HG02840 (cell line): ENCODE data around the gene RIF1.
A peak's percentile ranks its signal among the peaks of the same experiment; 100 is the strongest.
"Not testable (repeated sequence)": the region's sequence is repeated elsewhere in the genome, so short reads cannot be mapped to it uniquely, and the experiment has no call there.

Experiments
- ATAC-seq: cut with Tn5 transposase; IDR thresholded peaks from one replicate; pipeline ENCODE4 v1.9.1; 2021; ENCODE audit warnings: mild to moderate bottlenecking, moderate library complexity, moderate number of reproducible peaks; ENCODE audit not compliant: unreplicated experiment, low FRiP score

RIF1 gene

GRCh38 chr2:151408788-151409600 lies 708 bp upstream of the RIF1 start:
- ATAC-seq, result no peak

- ATAC-seq, result peak; percentile 44
Observed at GRCh38 chr2:151410485-151410834, 758 bp downstream of the RIF1 start.

DNA sequence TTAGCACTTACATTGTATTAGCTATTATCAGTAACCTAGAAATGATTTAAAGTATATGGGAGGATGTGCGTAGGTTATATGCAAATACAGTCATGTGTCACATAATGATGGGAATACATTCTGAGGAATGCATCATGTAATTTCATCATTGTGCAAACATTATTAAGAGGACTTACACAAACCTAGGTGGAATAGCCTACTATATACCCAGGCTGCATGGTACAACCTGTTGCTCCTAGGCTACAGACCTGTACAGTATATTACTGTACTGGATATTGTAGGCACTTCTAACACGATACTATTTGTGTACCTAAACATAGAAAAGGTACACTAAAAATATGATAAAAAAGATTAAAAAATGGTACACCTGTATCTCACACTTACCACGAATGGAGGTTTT lies 7.9 kb downstream of the RIF1 start:
- ATAC-seq, result no peak

- ATAC-seq, result not testable (repeated sequence)
Observed at GRCh38 chr2:151421681-151422080, 12.0 kb downstream of the RIF1 start.

DNA sequence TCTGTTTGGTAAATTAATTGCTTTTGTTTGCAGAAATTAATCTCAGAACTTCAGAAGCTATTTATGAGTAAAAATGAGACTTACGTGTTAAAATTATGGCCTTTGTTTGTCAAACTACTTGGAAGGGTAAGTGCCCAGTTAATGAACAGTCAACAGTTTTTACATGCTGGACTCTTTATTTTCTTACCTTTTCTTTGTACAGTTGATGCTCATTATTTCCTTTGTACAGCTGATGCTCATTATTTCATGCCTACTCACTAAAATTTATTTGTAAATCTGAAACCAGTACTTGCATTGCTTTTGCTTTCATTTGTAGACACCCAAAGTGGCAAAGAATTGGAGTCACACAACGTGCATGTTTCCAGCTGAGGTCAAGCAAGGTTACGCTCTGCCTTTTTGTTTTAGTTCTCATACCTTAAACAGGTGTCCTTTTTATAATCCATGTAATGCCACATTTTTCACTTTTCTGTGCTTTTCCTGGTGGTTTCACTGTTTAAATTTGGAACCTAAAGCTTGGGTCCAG lies 13.3 kb downstream of the RIF1 start:
- no peak for ATAC-seq

- ATAC-seq, result no peak
Observed at GRCh38 chr2:151423760-151424159, 14.1 kb downstream of the RIF1 start.

GRCh38 chr2:151437630-151438029 lies 27.9 kb downstream of the RIF1 start:
- no peak for ATAC-seq

- no peak for ATAC-seq
Observed at GRCh38 chr2:151438506-151438905, 28.8 kb downstream of the RIF1 start.

DNA sequence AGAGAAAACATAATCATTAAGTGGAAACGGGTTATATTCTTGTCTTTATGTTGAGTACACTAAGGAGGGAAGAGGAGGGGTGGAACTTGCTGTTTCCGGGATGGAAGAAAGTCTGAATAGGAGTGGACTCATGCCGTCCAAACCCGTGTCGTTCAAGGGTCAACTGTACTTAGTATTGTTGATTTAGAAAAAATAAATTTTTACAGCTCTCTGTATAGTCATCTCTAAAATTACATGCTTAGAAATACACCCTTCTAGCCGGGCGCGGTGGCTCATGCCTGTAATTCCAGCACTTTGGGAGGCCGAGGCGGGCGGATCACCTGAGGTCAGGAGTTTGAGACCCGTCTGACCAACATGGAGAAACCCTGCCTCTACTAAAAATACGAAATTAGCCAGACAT lies 29.4 kb downstream of the RIF1 start:
- ATAC-seq, result no peak

DNA sequence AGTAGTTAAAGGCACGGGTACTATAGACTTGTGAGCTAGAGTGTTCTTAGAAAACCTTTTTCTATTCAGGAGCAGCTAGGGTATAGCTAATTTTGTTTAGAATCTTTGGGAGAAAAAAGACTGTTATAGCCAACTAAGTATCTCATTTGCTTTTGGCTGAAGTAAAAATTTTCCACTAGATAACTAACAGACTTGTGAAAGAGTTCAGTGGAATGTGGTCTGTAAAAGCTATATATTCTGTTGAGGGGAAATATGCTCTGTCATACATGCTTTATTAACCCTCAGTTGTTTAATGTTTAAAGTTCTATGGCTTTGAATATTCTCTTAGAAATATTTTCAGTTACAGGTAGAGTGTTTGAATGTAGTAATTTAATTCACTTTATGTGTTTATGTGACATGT lies 49.7 kb downstream of the RIF1 start:
- ATAC-seq, result no peak

- no peak for ATAC-seq
Observed at GRCh38 chr2:151465771-151466170, 56.1 kb downstream of the RIF1 start.

DNA sequence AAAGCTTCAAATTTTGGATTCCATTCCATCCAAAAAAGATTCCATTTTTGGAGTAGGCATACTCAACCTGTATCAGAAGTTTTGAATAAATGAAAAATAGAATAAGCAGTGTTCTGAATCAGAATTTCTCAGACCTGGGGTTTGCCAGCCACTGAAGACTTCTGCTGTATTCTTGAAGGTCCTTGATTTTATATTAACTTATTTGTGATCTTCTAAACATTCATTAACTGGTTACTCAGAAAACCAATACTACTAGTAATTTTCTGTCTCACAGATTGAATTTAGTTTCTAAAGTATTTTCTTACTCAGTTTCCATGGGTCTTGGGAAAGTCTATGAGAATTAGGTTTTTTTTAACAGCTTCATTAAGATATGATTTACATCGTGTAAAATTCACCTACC lies 60.9 kb downstream of the RIF1 start:
- no peak for ATAC-seq

DNA sequence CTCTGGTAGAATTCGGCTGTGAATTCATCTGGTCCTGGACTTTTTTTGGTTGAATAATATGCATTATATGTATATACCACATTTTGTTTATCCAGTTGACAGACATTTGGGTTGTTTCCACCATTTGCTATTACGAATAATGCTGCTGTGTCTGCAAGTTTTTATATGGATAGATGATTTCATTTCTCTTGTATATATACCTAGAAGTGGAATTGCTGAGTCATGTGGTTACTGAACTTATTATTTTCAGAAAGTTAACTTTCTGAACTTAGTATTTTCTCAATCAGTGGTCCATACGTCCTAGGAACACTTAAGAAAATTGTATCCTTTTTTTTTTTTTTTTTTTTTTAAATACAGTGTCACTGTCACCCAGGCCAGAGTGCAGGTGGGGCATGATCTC lies 63.3 kb downstream of the RIF1 start:
- no peak for ATAC-seq

GRCh38 chr2:151475071-151475470 lies 65.4 kb downstream of the RIF1 start:
- ATAC-seq, result no peak

DNA sequence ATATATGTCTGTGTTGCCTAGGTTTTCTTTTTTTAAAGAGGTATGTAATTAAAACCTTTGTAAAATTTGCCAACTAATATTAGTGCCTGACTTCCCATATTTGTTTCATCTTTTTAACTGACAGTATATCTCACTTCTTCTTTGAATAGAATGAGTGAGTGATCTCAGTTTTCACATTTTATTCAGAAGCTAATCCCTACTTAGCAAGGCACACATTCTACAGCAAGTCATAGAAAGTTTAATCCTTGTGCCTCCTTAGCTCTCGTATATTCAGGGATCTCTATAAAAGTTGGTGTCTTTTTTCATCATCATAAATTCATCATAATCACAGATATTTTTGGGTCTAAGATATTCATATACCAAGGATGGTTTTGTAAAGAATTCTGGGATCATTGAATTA lies 66.6 kb downstream of the RIF1 start:
- no peak for ATAC-seq

GRCh38 chr2:151478011-151478410 lies 68.3 kb downstream of the RIF1 start:
- no peak for ATAC-seq

GRCh38 chr2:151481744-151482143 lies 72.0 kb downstream of the RIF1 start:
- no peak for ATAC-seq

- no peak for ATAC-seq
Observed at GRCh38 chr2:151482171-151482725, 72.5 kb downstream of the RIF1 start.

- no peak for ATAC-seq
Observed at GRCh38 chr2:151483546-151483945, 73.8 kb downstream of the RIF1 start.

DNA sequence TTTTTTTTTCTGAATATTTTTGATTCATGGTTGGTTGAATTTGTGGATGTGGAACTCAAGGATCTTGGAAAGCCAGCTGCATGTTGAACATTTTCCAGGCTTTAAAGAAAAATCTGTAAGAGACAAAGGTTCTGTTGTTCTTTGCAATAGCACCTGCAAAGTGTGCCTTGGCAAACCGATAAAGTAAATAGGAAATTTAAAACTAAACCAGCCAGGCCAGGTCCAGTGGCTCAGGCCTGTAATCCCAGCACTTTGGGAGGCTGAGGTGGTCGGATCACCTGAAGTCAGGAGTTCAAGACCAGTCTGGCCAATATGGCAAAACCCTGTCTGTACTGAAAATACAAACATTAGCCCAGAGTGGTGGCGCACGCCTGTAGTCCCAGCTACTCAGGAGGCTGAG lies 74.4 kb downstream of the RIF1 start:
- no peak for ATAC-seq

DNA sequence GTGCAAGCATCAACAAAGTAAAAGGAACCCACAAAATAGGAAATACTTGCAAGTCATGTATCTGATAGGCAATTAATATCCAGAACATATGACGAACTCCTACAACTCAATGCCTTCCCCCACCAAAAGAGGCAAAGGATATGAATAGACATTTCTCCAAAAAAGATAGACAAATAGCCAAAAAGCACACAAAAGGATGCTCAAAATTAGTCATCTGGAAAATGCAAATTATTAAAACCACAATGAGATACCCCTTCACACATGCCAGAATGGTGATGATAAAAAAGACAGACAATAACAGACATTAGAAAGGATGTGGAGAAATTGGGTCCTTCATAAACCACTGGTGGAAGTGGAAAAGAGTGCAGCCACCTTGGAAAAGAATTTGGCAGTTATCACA lies 76.4 kb downstream of the RIF1 start:
- ATAC-seq, result no peak

DNA sequence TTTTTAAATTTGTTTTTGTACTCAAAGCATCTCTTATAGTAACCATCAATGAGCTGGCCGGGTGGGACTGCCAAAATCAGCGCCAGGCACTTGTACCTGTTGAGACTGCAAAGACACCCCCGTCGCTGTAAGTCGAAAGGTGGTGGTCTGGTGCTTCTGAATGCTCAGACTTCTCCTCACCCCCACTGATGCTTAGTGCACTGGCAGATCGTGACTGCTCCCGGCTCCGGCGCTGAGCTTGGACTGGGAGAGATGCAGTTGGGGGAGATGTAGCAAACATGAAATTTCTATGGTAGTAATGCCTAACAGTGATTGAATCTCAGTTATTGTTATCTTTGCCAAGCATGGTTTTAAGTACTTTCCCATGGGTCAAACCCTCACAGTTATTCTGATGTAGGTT lies 80.6 kb downstream of the RIF1 start:
- no peak for ATAC-seq
